Measurements from ENCODE around the gene OR52N1. TPM values are rescaled to one million over a fixed set of nuclear protein-coding genes. Genes with fewer than 3 reads are reported as not detected.

OR52N1 gene
- total and polyA plus RNA-seq, 2 of the 4 experiments (the other 2 are of a cell fraction) = not detected

- TF ChIP-seq BHLHE40 (IDR thresholded peaks at IDR 0.05; ENCODE audit: low read depth, low read length) = no peak
Observed at GRCh38 chr11:5809905-5810795, 19.1 kb upstream of the OR52N1 start (continued).

- intact Hi-C loops (cut with micrococcal nuclease) = loop anchor here (2.0 to 10.0 kb wide), 5 partner anchors 124 to 1624 kb away; partner anchors contain the start of gene TRIM5
- Histone ChIP-seq H3K27ac (ENCODE audit: insufficient read depth, low read length) (no peak overlapping the region), H2AK5ac (ENCODE audit: low read depth, low read length) (no peak overlapping the region), H3K56ac (ENCODE audit: extremely low read depth, insufficient read depth, low read length) (no peak overlapping the region), H3K4ac (ENCODE audit: low read depth, low read length) (no peak overlapping the region), H2AK9ac (replicated peaks; ENCODE audit: low read depth, low read length, poor library complexity) (no peak overlapping the region), H4K5ac (ENCODE audit: low read depth, low read length) (no peak overlapping the region), H2BK120ac (ENCODE audit: low read depth, low read length) (no peak overlapping the region), H3K14ac (replicated peaks; ENCODE audit: low read depth, low read length) (no peak overlapping the region), H3K27me3 (ENCODE audit: control insufficient read depth, insufficient read depth, low read length) (peaks cover 7% of the 10 kb centered on the region), H2AFZ (replicated peaks; ENCODE audit: low read length, poor library complexity) (peak overlapping the region; percentile 89), H2BK20ac (ENCODE audit: low read depth, low read length) (no peak overlapping the region), H3K23ac (ENCODE audit: low read depth, low read length) (no peak overlapping the region), H4K8ac (ENCODE audit: low read depth in 2 of 2, low read length in 2 of 2) (no peak overlapping the region), H3K4me1 (ENCODE audit: control insufficient read depth, insufficient read depth, low read length) (no peaks in the 10 kb centered on the region), H3K79me1 (ENCODE audit: low read depth in 1 of 2, low read length in 2 of 2) (no peaks in the 10 kb centered on the region), H3K9me3 (ENCODE audit: control insufficient read depth, insufficient read depth, low read length) (no peaks in the 10 kb centered on the region), H4K20me1 (ENCODE audit: insufficient read depth, low read length) (no peaks in the 10 kb centered on the region), H2BK5ac (ENCODE audit: low read depth, low read length, poor library complexity, severe bottlenecking) (no peak overlapping the region), H3K9ac (ENCODE audit: low read depth, low read length) (no peak overlapping the region), H2BK15ac (ENCODE audit: low read depth, low read length) (no peak overlapping the region), H3K36me3 (ENCODE audit: control insufficient read depth, insufficient read depth, low read length) (no peaks in the 10 kb centered on the region), H3K18ac (ENCODE audit: low read depth, low read length) (no peak overlapping the region), H4K91ac (ENCODE audit: insufficient read depth, low read depth, low read length) (no peak overlapping the region), H3K4me2 (ENCODE audit: low read depth, low read length) (peak overlapping the region; percentile 90), H3K9me1 (ENCODE audit: insufficient read depth, low read length) (no peaks in the 10 kb centered on the region), H3K4me3 (ENCODE audit: insufficient read depth, low read depth, low read length) (peak overlapping the region; percentile 45)
- ATAC-seq (ENCODE audit: low read depth) (no peak; the same call in 1 of the 2 replicates), DNase-seq (no peak)
- WGBS, 2 experiments (ENCODE audit: extremely low coverage in 2 of 2, insufficient read length in 1 of 2) = 58% methylated on average over 3 of the region's 5 CpGs; no CpG with 5 or more reads in 1 of the 2 experiments
- CTCF ChIA-PET = interaction anchor here (0.5 to 1.9 kb wide), 2 partner anchors 13 to 333 kb away, joined by 5 to 8 read pairs; no protein-coding TSS in a partner anchor
- in situ Hi-C loops (cut with MboI; ENCODE audit: low sequenced_read_pairs) = no loop called here
- dilution Hi-C loops (cut with HindIII; ENCODE audit: low sequenced_read_pairs, unreplicated experiment) = no loop called here
- POLR2A ChIA-PET (ENCODE audit: unreplicated experiment) = no interaction called here
- no TSS peak for BruUV-seq (replicated peaks)
- TF ChIP-seq FOS (IDR thresholded peaks at IDR 0.05; ENCODE audit: low read depth, low read length) = no peak
- no peak for TF ChIP-seq POLR2A (IDR thresholded peaks at IDR 0.05; ENCODE audit: low read depth, low read length)
- no peak for TF ChIP-seq NFE2L2 (IDR thresholded peaks at IDR 0.05; ENCODE audit: low read depth, low read length)
- no peak for TF ChIP-seq SMC3 (IDR thresholded peaks at IDR 0.05; ENCODE audit: low read depth, low read length)
- TF ChIP-seq ELK1 (IDR thresholded peaks at IDR 0.05; ENCODE audit: borderline replicate concordance, low read depth, low read length) = no peak
- TF ChIP-seq CTCF (conservative IDR thresholded peaks at IDR 0.05; ENCODE audit: low read depth, low read length) = no peak
- no peak for TF ChIP-seq CHD1 (IDR thresholded peaks at IDR 0.05; ENCODE audit: low read depth, low read length)
- no peak for TF ChIP-seq RAD21 (IDR thresholded peaks at IDR 0.05; ENCODE audit: low read length)
- TF ChIP-seq MAZ (IDR thresholded peaks at IDR 0.05; ENCODE audit: borderline replicate concordance, low read depth, low read length) = no peak
- no peak for TF ChIP-seq RCOR1 (IDR thresholded peaks at IDR 0.05; ENCODE audit: insufficient replicate concordance, low read length)
- TF ChIP-seq MXI1 (IDR thresholded peaks at IDR 0.05; ENCODE audit: borderline replicate concordance, low read depth, low read length) = no peak
- no peak for TF ChIP-seq RFX5 (IDR thresholded peaks at IDR 0.05; ENCODE audit: low read depth, low read length)
- no peak for TF ChIP-seq CEBPB (IDR thresholded peaks at IDR 0.05; ENCODE audit: low read depth, low read length)
Observed at GRCh38 chr11:5809122-5809519, 18.1 kb upstream of the OR52N1 start.
